Measurements from ENCODE around the gene ORM1. TPM values are rescaled to one million over a fixed set of nuclear protein-coding genes. Genes with fewer than 3 reads are reported as not detected.

The ORM1 gene
- total RNA-seq, 1 experiment from 2014 or later, result not detected

GRCh38 chr9:114287001-114287762 is 35.7 kb upstream of the ORM1 start:
- Histone ChIP-seq H3K36me3 (ENCODE audit: low read depth, low read length) (no peaks in the 10 kb centered on the region), H3K79me2 (ENCODE audit: low read length) (no peaks in the 10 kb centered on the region), H3F3A (ENCODE audit: low read length, unreplicated experiment) (no peaks in the 10 kb centered on the region), H3K9ac (ENCODE audit: low read length) (no peak overlapping the region), H3K9me2 (replicated peaks; ENCODE audit: low read length) (no peaks in the 10 kb centered on the region), H3K27me3 (ENCODE audit: low read length) (no peaks in the 10 kb centered on the region), H3K4me2 (ENCODE audit: low read length) (no peak overlapping the region), H3K4me1 (ENCODE audit: insufficient read depth, low read length) (peaks cover 9% of the 10 kb centered on the region), H3K27ac (ENCODE audit: low read length) (no peak overlapping the region), H3K9me3 (ENCODE audit: low read length) (no peaks in the 10 kb centered on the region), H4K20me1 (ENCODE audit: low read length) (no peaks in the 10 kb centered on the region), H3K4me3 (ENCODE audit: low read length) (no peak overlapping the region), H2AFZ (ENCODE audit: low read length) (no peak overlapping the region)
- CTCF ChIA-PET, result no interaction called here
- POLR2A ChIA-PET (ENCODE audit: unreplicated experiment), result no interaction called here
- no peak for ATAC-seq
- no TSS peak for BruUV-seq (replicated peaks)
- no peak for TF ChIP-seq EZH2phosphoT487 (IDR thresholded peaks at IDR 0.05; ENCODE audit: borderline replicate concordance, low read length)
- TF ChIP-seq EZH2 (IDR thresholded peaks at IDR 0.05; ENCODE audit: low read length, unreplicated experiment), result no peak
- TF ChIP-seq CTCF (conservative IDR thresholded peaks at IDR 0.05; ENCODE audit: low read depth, low read length), result no peak
- intact Hi-C loops (cut with micrococcal nuclease), result no loop called here
- DNase-seq, result no peak

GRCh38 chr9:114287763-114288192 is 35.1 kb upstream of the ORM1 start:
- Histone ChIP-seq H4K20me1 (ENCODE audit: low read length) (no peaks in the 10 kb centered on the region), H3K36me3 (ENCODE audit: low read depth, low read length) (no peaks in the 10 kb centered on the region), H3K4me2 (ENCODE audit: low read length) (no peak overlapping the region), H3K9me3 (ENCODE audit: low read length) (no peaks in the 10 kb centered on the region), H3K27ac (ENCODE audit: low read length) (no peak overlapping the region), H3K79me2 (ENCODE audit: low read length) (no peaks in the 10 kb centered on the region), H3K27me3 (ENCODE audit: low read length) (no peaks in the 10 kb centered on the region), H3K9me2 (replicated peaks; ENCODE audit: low read length) (no peaks in the 10 kb centered on the region), H3K9ac (ENCODE audit: low read length) (no peak overlapping the region), H3K4me3 (ENCODE audit: low read length) (no peak overlapping the region), H3K4me1 (ENCODE audit: insufficient read depth, low read length) (peaks cover 9% of the 10 kb centered on the region), H3F3A (ENCODE audit: low read length, unreplicated experiment) (no peaks in the 10 kb centered on the region), H2AFZ (ENCODE audit: low read length) (no peak overlapping the region)
- TF ChIP-seq EZH2 (IDR thresholded peaks at IDR 0.05; ENCODE audit: low read length, unreplicated experiment) (no peak), EZH2phosphoT487 (IDR thresholded peaks at IDR 0.05; ENCODE audit: borderline replicate concordance, low read length) (no peak), CTCF (conservative IDR thresholded peaks at IDR 0.05; ENCODE audit: low read depth, low read length) (no peak)
- intact Hi-C loops (cut with micrococcal nuclease), result no loop called here
- ATAC-seq, result no peak
- POLR2A ChIA-PET (ENCODE audit: unreplicated experiment), result no interaction called here
- CTCF ChIA-PET, result no interaction called here
- no peak for DNase-seq
- no TSS peak for BruUV-seq (replicated peaks)
